Gastroesophageal sphincter (tissue), 4 donors: ENCODE results near the gene TPX2. TPM values are rescaled to one million over a fixed set of nuclear protein-coding genes. Genes with fewer than 3 reads are reported as not detected.
A peak's percentile ranks its signal among the peaks of the same experiment; 100 is the strongest.

Experiments used
- ATAC-seq: fragments of 150-250 bp; one replicate; pipeline ENCODE4 v1.9.1; 2016; ENCODE audit warnings: mild to moderate bottlenecking, moderate library complexity
- H3K27ac ChIP-seq, 4 donors: fragments of 200-600 bp; sonication (generic) in 3 of 4; 1 replicate in 3 of 4; 2 replicates in 1 of 4; pipeline ENCODE4 v1.5.1; 2016 to 2019
- H3K27me3 ChIP-seq: fragments of 200-600 bp; sonication (generic); one replicate; pipeline ENCODE4 v1.5.1; 2019
- H3K36me3 ChIP-seq, 2 donors: fragments of 200-600 bp; sonication (generic); one replicate each; pipeline ENCODE4 v1.5.1; 2019; ENCODE audit warnings: control low read depth in 1 of 2
- H3K4me1 ChIP-seq, 3 donors: fragments of 200-600 bp; sonication (generic); 1 replicate in 2 of 3; 2 replicates in 1 of 3; pipeline ENCODE4 v1.5.1; 2016 to 2019; ENCODE audit warnings: control low read depth in 2 of 3
- H3K4me3 ChIP-seq, 2 donors: fragments of 200-600 bp; sonication (generic); one replicate each; pipeline ENCODE4 v1.5.1; 2019; ENCODE audit warnings: mild to moderate bottlenecking in 1 of 2, moderate library complexity in 1 of 2
- H3K9me3 ChIP-seq, 3 donors: fragments of 200-600 bp; sonication (generic); one replicate each; pipeline ENCODE4 v1.5.1; 2017 to 2019; ENCODE audit warnings: control low read depth in 2 of 3
- EP300 ChIP-seq: sonication (generic); formaldehyde crosslinking; IDR thresholded peaks from one replicate; pipeline ENCODE4 v1.6.1; 2017; ENCODE audit warnings: antibody characterized with exemption, mild to moderate bottlenecking
- POLR2A ChIP-seq, 2 donors: fragments of 450-650 bp; IDR thresholded peaks; one replicate each; pipeline ENCODE4 v1.6.1; 2017; ENCODE audit warnings: antibody characterized with exemption in 2 of 2, mild to moderate bottlenecking in 2 of 2, moderate library complexity in 1 of 2
- POLR2AphosphoS5 ChIP-seq: sonication (generic); formaldehyde crosslinking; IDR thresholded peaks from one replicate; pipeline ENCODE4 v1.6.1; 2017; ENCODE audit warnings: antibody characterized with exemption
- WGBS, 2 donors: methylation state at CpG; one replicate each; pipeline ENCODE4 v1.1.5; 2018; ENCODE audit warnings: low coverage in 1 of 2; 5-methylcytosine and 5-hydroxymethylcytosine counted together
- total RNA-seq, 4 donors: library from RNA; depleted of rRNA; stranded (reverse); fragments of >200 nt; gene quantifications; one replicate each; pipeline ENCODE4 v1.1.0, GENCODE V29; 2016
- TF ChIP-seq, protein P1 (sequence below), 4 experiments: fragments of 200-600 bp in 2 of 4; fragments of 450-650 bp in 2 of 4; sonication (generic) in 1 of 4; IDR thresholded peaks; one replicate each; pipeline ENCODE4 v1.5.1; 2017 to 2019; ENCODE audit warnings: antibody characterized with exemption in 4 of 4, mild to moderate bottlenecking in 2 of 4, moderate library complexity in 2 of 4

Gene TPX2
- total RNA-seq, 4 donors from 2014 or later, result 0.13 to 1.4 (median 0.74) TPM

GRCh38 chr20:31820228-31820627 lies 81.1 kb downstream of the TPX2 start:
- no peaks in the 10 kb centered on the region for H3K9me3 ChIP-seq
- no peaks in the 10 kb centered on the region for H3K27me3 ChIP-seq
- no peak for ATAC-seq
- no peak overlapping the region for H3K27ac ChIP-seq
- H3K36me3 ChIP-seq, result no peaks in the 10 kb centered on the region
- H3K4me1 ChIP-seq, result peaks cover 0 to 20% (median 6%) of the 10 kb centered on the region in 3 donors
- 67% methylated on average over 1 of the region's 6 CpGs; no CpG with 5 or more reads in 1 of the 2 donors for WGBS, 2 donors
- TF ChIP-seq POLR2AphosphoS5 (no peak), EP300 (no peak), POLR2A (IDR thresholded peaks at IDR 0.05) (no peak)
- TF ChIP-seq, protein P1, sequence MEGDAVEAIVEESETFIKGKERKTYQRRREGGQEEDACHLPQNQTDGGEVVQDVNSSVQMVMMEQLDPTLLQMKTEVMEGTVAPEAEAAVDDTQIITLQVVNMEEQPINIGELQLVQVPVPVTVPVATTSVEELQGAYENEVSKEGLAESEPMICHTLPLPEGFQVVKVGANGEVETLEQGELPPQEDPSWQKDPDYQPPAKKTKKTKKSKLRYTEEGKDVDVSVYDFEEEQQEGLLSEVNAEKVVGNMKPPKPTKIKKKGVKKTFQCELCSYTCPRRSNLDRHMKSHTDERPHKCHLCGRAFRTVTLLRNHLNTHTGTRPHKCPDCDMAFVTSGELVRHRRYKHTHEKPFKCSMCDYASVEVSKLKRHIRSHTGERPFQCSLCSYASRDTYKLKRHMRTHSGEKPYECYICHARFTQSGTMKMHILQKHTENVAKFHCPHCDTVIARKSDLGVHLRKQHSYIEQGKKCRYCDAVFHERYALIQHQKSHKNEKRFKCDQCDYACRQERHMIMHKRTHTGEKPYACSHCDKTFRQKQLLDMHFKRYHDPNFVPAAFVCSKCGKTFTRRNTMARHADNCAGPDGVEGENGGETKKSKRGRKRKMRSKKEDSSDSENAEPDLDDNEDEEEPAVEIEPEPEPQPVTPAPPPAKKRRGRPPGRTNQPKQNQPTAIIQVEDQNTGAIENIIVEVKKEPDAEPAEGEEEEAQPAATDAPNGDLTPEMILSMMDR (IDR thresholded peaks at IDR 0.05), result no peak
- H3K4me3 ChIP-seq, result no peak overlapping the region

DNA sequence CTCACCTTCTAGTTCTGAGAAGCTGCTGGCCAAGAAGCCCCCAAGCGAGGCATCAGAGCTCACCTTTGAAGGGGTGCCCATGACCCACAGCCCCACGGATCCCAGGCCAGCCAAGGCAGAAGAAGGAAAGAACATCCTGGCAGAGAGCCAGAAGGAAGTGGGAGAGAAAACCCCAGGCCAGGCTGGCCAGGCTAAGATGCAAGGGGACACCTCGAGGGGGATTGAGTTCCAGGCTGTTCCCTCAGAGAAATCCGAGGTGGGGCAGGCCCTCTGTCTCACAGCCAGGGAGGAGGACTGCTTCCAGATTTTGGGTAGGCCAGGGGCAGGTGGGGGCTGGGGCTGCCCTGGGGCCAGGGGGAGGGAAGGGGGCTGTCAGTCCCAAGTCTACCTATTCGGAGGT lies 82.3 kb downstream of the TPX2 start:
- Histone ChIP-seq H3K27ac (no peak overlapping the region), H3K4me3 (no peak overlapping the region), H3K9me3 (no peaks in the 10 kb centered on the region), H3K27me3 (no peaks in the 10 kb centered on the region), H3K4me1 (peaks cover 0 to 14% (median 3%) of the 10 kb centered on the region in 3 donors), H3K36me3 (no peaks in the 10 kb centered on the region)
- ATAC-seq, result no peak
- TF ChIP-seq EP300, result no peak
- TF ChIP-seq POLR2A (IDR thresholded peaks at IDR 0.05), result no peak
- TF ChIP-seq POLR2AphosphoS5, result no peak
- TF ChIP-seq, protein P1 (IDR thresholded peaks at IDR 0.05), result no peak
- 52 to 60% methylated on average over 1 to 2 of the region's 5 CpGs for WGBS, 2 donors

DNA sequence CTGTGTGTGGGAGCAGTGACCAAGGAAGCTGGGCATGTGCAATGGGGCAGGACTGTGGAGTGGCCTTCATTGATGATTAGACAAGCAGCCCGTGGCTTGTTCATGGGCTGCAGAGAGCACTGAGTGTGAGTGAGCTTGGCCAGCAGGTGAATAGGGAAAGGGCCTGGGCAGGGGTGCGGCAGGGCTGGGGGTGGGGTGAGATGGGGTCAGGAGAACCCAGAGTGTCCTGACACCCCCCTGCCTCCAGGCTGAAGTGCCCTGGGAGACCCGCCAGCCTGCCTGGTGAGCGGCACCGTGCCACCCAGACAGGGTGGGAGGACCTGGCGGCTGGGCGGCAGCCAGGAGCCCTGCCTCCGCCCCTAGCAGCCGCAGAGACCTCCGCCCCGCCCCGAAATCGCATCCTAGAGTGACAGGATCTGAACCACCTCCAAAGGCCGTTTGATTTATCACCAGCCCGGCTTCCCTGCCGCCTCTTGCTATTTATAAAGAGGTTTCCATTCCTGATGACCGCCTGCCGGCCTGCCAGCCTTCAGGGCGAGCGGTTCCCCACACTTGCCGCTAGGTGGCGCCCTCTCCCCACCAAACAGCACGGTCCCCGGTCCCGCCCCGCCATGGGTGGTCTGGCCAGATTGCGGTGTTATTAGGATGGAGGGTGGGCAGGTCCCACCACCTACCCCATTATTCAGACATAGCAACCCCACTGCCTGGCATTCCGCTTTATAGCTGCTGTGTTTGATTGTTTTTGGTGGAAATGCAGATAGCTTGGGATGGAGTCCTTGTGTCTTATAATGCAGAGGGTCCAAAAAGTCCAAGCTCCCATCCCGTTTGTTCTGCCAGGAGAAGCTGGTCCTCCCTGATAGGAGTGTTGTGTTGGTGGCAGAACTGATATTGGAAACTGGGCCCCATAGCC lies 83.6 kb downstream of the TPX2 start:
- Histone ChIP-seq H3K4me1 (peaks cover 0 to 14% (median 3%) of the 10 kb centered on the region in 3 donors), H3K27me3 (no peaks in the 10 kb centered on the region), H3K4me3 (peak overlapping the region in 1 of 2 donors; percentile 17), H3K27ac (peak overlapping the region in 2 of 4 donors; percentile 31 to 55), H3K36me3 (no peaks in the 10 kb centered on the region), H3K9me3 (no peaks in the 10 kb centered on the region)
- peak; percentile 21 for TF ChIP-seq POLR2AphosphoS5
- no peak for TF ChIP-seq EP300
- TF ChIP-seq, protein P1 (IDR thresholded peaks at IDR 0.05), result peak in 3 of 4 experiments; percentile 98
- 0 to 8% methylated on average over 1 to 7 of the region's 29 CpGs for WGBS, 2 donors
- ATAC-seq, result peak; percentile 85

- Histone ChIP-seq H3K4me3 (no peak overlapping the region), H3K4me1 (peaks cover 0 to 14% (median 3%) of the 10 kb centered on the region in 3 donors), H3K36me3 (no peaks in the 10 kb centered on the region), H3K27ac (no peak overlapping the region), H3K27me3 (no peaks in the 10 kb centered on the region), H3K9me3 (no peaks in the 10 kb centered on the region)
- TF ChIP-seq, protein P1 (IDR thresholded peaks at IDR 0.05), result peak in 1 of 4 experiments; percentile 2
- no peak for TF ChIP-seq POLR2AphosphoS5
- no peak for ATAC-seq
- 39 to 92% methylated on average over 2 to 3 of the region's 14 CpGs for WGBS, 2 donors
Measured at GRCh38 chr20:31823360-31824124, 84.5 kb downstream of the TPX2 start.
